ENCODE results near the gene PPP5C.
A peak's percentile ranks its signal among the peaks of the same experiment; 100 is the strongest.
"Not testable (repeated sequence)": the region's sequence is repeated elsewhere in the genome, so short reads cannot be mapped to it uniquely, and the experiment has no call there.

PPP5C gene

GRCh38 chr19:46413262-46414031 lies 66.6 kb downstream of the PPP5C start, which contains the start of gene CCDC8:
TSS of gene CCDC8 (minus strand) at chr19:46413564. CDS start at chr19:46412810, 754 bp downstream.
- TF ChIP-seq CTCF (IDR thresholded peaks at IDR 0.05; ENCODE audit: borderline replicate concordance, extremely low read depth, low read length, poor library complexity, severe bottlenecking) (no peak), EZH2 (IDR thresholded peaks at IDR 0.05; ENCODE audit: borderline replicate concordance, low read depth, low read length, severe bottlenecking) (no peak)
- Histone ChIP-seq H3K9ac (ENCODE audit: low read depth, low read length) (no peak within 1 kb of the TSS), H3K79me2 (ENCODE audit: insufficient read depth, low read length) (no peaks in the 10 kb centered on the region), H3K4me3 (ENCODE audit: low read depth in 1 of 2, low read length in 2 of 2) (no peak within 1 kb of the TSS), H3K9me3 (ENCODE audit: insufficient read depth, low read length, severe bottlenecking) (no peaks in the 10 kb centered on the region), H3K27ac (ENCODE audit: low read length) (no peak within 1 kb of the TSS), H2AFZ (ENCODE audit: low read depth, low read length) (no peak within 1 kb of the TSS), H3K4me1 (ENCODE audit: insufficient read depth, low read length) (0 out of 2 replicates have a peak, but pooled peaks cover 6% of the 10 kb centered on the region), H3K4me2 (ENCODE audit: insufficient read depth, low read length) (no peak within 1 kb of the TSS), H3K27me3 (ENCODE audit: insufficient read depth, low read length, poor library complexity) (peaks cover 8% of the 10 kb centered on the region), H3K36me3 (ENCODE audit: insufficient read depth, low read length) (no peaks in the 10 kb centered on the region), H4K20me1 (ENCODE audit: insufficient read depth, low read length) (no peaks in the 10 kb centered on the region)
- ATAC-seq (ENCODE audit: insufficient read depth, low read depth) (no peak), DNase-seq (no peak)

DNA sequence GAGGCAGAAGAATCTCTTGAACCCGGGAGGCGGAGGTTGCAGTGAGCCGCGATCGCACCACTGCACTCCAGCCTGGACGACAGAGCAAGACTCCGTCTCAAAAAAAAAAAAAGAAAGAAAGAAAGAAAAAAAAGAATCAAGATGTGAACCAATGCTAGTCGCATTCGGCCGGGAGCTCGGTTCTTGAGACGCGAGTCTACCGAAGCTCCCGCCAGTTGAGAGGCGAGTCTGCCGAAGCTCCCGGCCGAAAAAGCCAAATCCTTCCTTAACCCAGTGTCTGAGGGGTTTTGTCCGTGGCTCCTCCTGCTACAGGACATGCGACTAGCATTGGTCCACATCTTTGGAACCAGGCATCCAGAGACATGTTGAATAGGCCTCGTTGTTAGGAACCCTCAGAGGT lies 68.0 kb downstream of the PPP5C start:
- not testable (repeated sequence) for H3K9ac ChIP-seq (ENCODE audit: low read depth, low read length); H3K79me2 ChIP-seq (ENCODE audit: insufficient read depth, low read length); H3K4me1 ChIP-seq (ENCODE audit: insufficient read depth, low read length); H3K27me3 ChIP-seq (ENCODE audit: insufficient read depth, low read length, poor library complexity); H3K4me3 ChIP-seq (ENCODE audit: low read depth in 1 of 2, low read length in 2 of 2); H4K20me1 ChIP-seq (ENCODE audit: insufficient read depth, low read length); H3K9me3 ChIP-seq (ENCODE audit: insufficient read depth, low read length, severe bottlenecking); H3K27ac ChIP-seq (ENCODE audit: low read length); H3K36me3 ChIP-seq (ENCODE audit: insufficient read depth, low read length); H2AFZ ChIP-seq (ENCODE audit: low read depth, low read length); DNase-seq; H3K4me2 ChIP-seq (ENCODE audit: insufficient read depth, low read length); ATAC-seq (ENCODE audit: insufficient read depth, low read depth)

GRCh38 chr19:46415804-46416709 lies 69.2 kb downstream of the PPP5C start:
- not testable (repeated sequence) for H3K27ac ChIP-seq (ENCODE audit: low read length); H3K4me3 ChIP-seq (ENCODE audit: low read depth in 1 of 2, low read length in 2 of 2); H3K4me2 ChIP-seq (ENCODE audit: insufficient read depth, low read length); H3K36me3 ChIP-seq (ENCODE audit: insufficient read depth, low read length); H2AFZ ChIP-seq (ENCODE audit: low read depth, low read length); H4K20me1 ChIP-seq (ENCODE audit: insufficient read depth, low read length); H3K79me2 ChIP-seq (ENCODE audit: insufficient read depth, low read length); H3K9me3 ChIP-seq (ENCODE audit: insufficient read depth, low read length, severe bottlenecking); H3K4me1 ChIP-seq (ENCODE audit: insufficient read depth, low read length); H3K9ac ChIP-seq (ENCODE audit: low read depth, low read length); H3K27me3 ChIP-seq (ENCODE audit: insufficient read depth, low read length, poor library complexity)
- ATAC-seq (ENCODE audit: insufficient read depth, low read depth) (peak; percentile 70), DNase-seq (peak; percentile 58)

GRCh38 chr19:46420056-46420455 lies 73.2 kb downstream of the PPP5C start:
- no peak for TF ChIP-seq CTCF (IDR thresholded peaks at IDR 0.05; ENCODE audit: borderline replicate concordance, extremely low read depth, low read length, poor library complexity, severe bottlenecking)
- no peak for TF ChIP-seq EZH2 (IDR thresholded peaks at IDR 0.05; ENCODE audit: borderline replicate concordance, low read depth, low read length, severe bottlenecking)
- no peaks in the 10 kb centered on the region for H4K20me1 ChIP-seq (ENCODE audit: insufficient read depth, low read length)
- H3K4me3 ChIP-seq (ENCODE audit: low read depth in 1 of 2, low read length in 2 of 2): no peak overlapping the region
- ATAC-seq (ENCODE audit: insufficient read depth, low read depth) (no peak), DNase-seq (no peak)
- 0 out of 2 replicates have a peak, but pooled peaks cover 6% of the 10 kb centered on the region for H3K4me1 ChIP-seq (ENCODE audit: insufficient read depth, low read length)
- no peak overlapping the region for H2AFZ ChIP-seq (ENCODE audit: low read depth, low read length)
- H3K27ac ChIP-seq (ENCODE audit: low read length): no peak overlapping the region
- H3K79me2 ChIP-seq (ENCODE audit: insufficient read depth, low read length): no peaks in the 10 kb centered on the region
- H3K9me3 ChIP-seq (ENCODE audit: insufficient read depth, low read length, severe bottlenecking): no peaks in the 10 kb centered on the region
- no peak overlapping the region for H3K9ac ChIP-seq (ENCODE audit: low read depth, low read length)
- H3K36me3 ChIP-seq (ENCODE audit: insufficient read depth, low read length): no peaks in the 10 kb centered on the region
- H3K27me3 ChIP-seq (ENCODE audit: insufficient read depth, low read length, poor library complexity): peaks cover 5% of the 10 kb centered on the region
- H3K4me2 ChIP-seq (ENCODE audit: insufficient read depth, low read length): no peak overlapping the region
